HL-60 (cell line): Measurements from ENCODE around the gene TMEM143.

Experiments used
- CTCF ChIP-seq: IDR thresholded peaks from one replicate; pipeline ENCODE4 v1.5.1; 2011; ENCODE audit warnings: low read length, control low read depth, inconsistent platforms; ENCODE audit not compliant: insufficient read depth
- GABPA ChIP-seq: IDR thresholded peaks from 2 replicates; pipeline ENCODE4 v1.6.1; 2012; ENCODE audit warnings: low read depth
- POLR2AphosphoS5 ChIP-seq: IDR thresholded peaks from 2 replicates; pipeline ENCODE4 v1.6.1; 2012; ENCODE audit warnings: low read depth
- REST ChIP-seq: IDR thresholded peaks from 2 replicates; pipeline ENCODE4 v1.6.1; 2012; ENCODE audit warnings: low read depth; ENCODE audit not compliant: insufficient replicate concordance

GRCh38 chr19:48330012-48330681 lies 33.6 kb downstream of the TMEM143 start:
- TF ChIP-seq CTCF, result no peak
- TF ChIP-seq GABPA, result no peak
- peak; percentile 50; the same call in 1 of the 2 replicates for TF ChIP-seq POLR2AphosphoS5
- TF ChIP-seq REST, result no peak
